H1 (cell line): ENCODE data around the gene PHC1.
"Not testable (repeated sequence)": the region's sequence is repeated elsewhere in the genome, so short reads cannot be mapped to it uniquely, and the experiment has no call there.

Experiments used
- BRCA1 ChIP-seq: IDR thresholded peaks from 2 replicates; pipeline ENCODE4 v1.6.1; 2012; ENCODE audit warnings: low read depth, low read length, improper control_type of control experiment
- CTCF ChIP-seq, 3 experiments: IDR thresholded peaks; 1 replicate in 2 of 3; 2 replicates in 1 of 3; pipeline versions ENCODE4 v1.5.1 to v1.6.1; 2011; ENCODE audit warnings: low read length in 3 of 3, mild to moderate bottlenecking in 3 of 3, inconsistent platforms in 2 of 3, low read depth in 1 of 3, moderate library complexity in 1 of 3; ENCODE audit not compliant: insufficient read depth in 1 of 3; ENCODE audit errors: control extremely low read depth in 1 of 3

DNA sequence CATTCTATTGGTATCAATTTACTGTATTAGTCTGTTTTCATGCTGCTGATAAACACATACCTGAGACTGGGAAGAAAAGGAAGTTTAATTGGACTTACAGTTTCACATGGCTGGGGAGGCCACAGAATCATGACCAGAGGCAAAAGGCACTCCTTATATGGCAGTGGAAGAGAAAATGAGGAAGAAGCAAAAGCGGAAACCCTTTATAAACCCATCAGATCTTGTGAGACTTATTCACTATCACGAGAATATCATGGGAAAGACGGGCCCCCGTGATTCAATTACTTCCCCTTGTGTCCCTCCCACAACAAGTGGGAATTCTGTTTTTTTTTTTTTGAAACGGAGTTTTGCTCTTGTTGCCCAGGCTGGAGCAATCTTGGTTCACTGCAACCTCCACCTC is 11.6 kb upstream of the PHC1 start:
- TF ChIP-seq CTCF (IDR thresholded peaks at IDR 0.05; ENCODE audit: control extremely low read depth in 1 of 3, insufficient read depth in 1 of 3, low read depth in 1 of 3, low read length in 3 of 3); BRCA1: not testable (repeated sequence)
